ENCODE results near the gene C22orf31.

GRCh38 chr22:29056472-29056871 lies 5.2 kb downstream of the C22orf31 start:
- TF ChIP-seq ZNF792 (tag by site-specific recombination; IDR thresholded peaks at IDR 0.05) (no peak), CTCF (tag by site-specific recombination; IDR thresholded peaks at IDR 0.05) (no peak), ZNF274 (IDR thresholded peaks at IDR 0.05; ENCODE audit: low read length) (no peak), ZNF274 (tag by site-specific recombination; IDR thresholded peaks at IDR 0.05; ENCODE audit: borderline replicate concordance) (no peak), ZBTB10 (tag by site-specific recombination; IDR thresholded peaks at IDR 0.05) (no peak), ZNF549 (tag by site-specific recombination; IDR thresholded peaks at IDR 0.05) (no peak), ZBTB8A (tag by site-specific recombination; IDR thresholded peaks at IDR 0.05) (no peak), GLI4 (tag by site-specific recombination; IDR thresholded peaks at IDR 0.05) (no peak), ZNF664 (tag by site-specific recombination; IDR thresholded peaks at IDR 0.05) (no peak), ZBTB7A (tag by site-specific recombination; IDR thresholded peaks at IDR 0.05; ENCODE audit: low read depth) (no peak), PBX3 (CRISPR knock-in tag; IDR thresholded peaks at IDR 0.05) (no peak), ZNF692 (tag by site-specific recombination; IDR thresholded peaks at IDR 0.05) (no peak)
